Mesenchymal stem cell (in vitro differentiated cells and primary cell): ENCODE measurements around the gene OXCT2.
"Not testable (repeated sequence)": the region's sequence is repeated elsewhere in the genome, so short reads cannot be mapped to it uniquely, and the experiment has no call there.

Source experiments
- DNase-seq: peaks from one replicate; pipeline ENCODE4 v3.0.0-alpha.2; 2013
- H2AFZ ChIP-seq: one replicate; pipeline ENCODE4 v1.6.1; 2013; ENCODE audit warnings: low read depth, mild to moderate bottlenecking, control low read depth, inconsistent platforms, low read length, moderate library complexity
- H2AK5ac ChIP-seq: 2 replicates; pipeline ENCODE4 v1.6.1; 2013; ENCODE audit warnings: low read length, moderate library complexity, mild to moderate bottlenecking, inconsistent platforms; ENCODE audit not compliant: severe bottlenecking
- H2BK120ac ChIP-seq: one replicate; pipeline ENCODE4 v1.6.1; 2013; ENCODE audit warnings: low read depth, mild to moderate bottlenecking, inconsistent platforms, low read length, moderate library complexity
- H2BK12ac ChIP-seq, 2 experiments: one replicate each; pipeline ENCODE4 v1.6.1; 2013; ENCODE audit warnings: inconsistent platforms in 2 of 2, low read length in 2 of 2, mild to moderate bottlenecking in 2 of 2, moderate library complexity in 2 of 2, control low read depth in 1 of 2
- H2BK15ac ChIP-seq: one replicate; pipeline ENCODE4 v1.6.1; 2013; ENCODE audit warnings: mild to moderate bottlenecking, low read depth, inconsistent platforms; ENCODE audit not compliant: poor library complexity, severe bottlenecking
- H2BK5ac ChIP-seq: 2 replicates; pipeline ENCODE4 v1.6.1; 2013; ENCODE audit warnings: low read depth, mild to moderate bottlenecking, low read length, control low read depth, inconsistent platforms; ENCODE audit not compliant: poor library complexity, severe bottlenecking
- H3K14ac ChIP-seq, 2 experiments: one replicate each; pipeline ENCODE4 v1.6.1; 2013; ENCODE audit warnings: inconsistent platforms in 2 of 2, low read length in 2 of 2, control low read depth in 1 of 2, mild to moderate bottlenecking in 1 of 2, moderate library complexity in 1 of 2
- H3K18ac ChIP-seq, 2 experiments: one replicate each; pipeline ENCODE4 v1.6.1; 2013; ENCODE audit warnings: inconsistent platforms in 2 of 2, low read length in 2 of 2, control low read depth in 1 of 2, low read depth in 1 of 2, mild to moderate bottlenecking in 1 of 2
- H3K23ac ChIP-seq, 2 experiments: one replicate each; pipeline ENCODE4 v1.6.1; 2013; ENCODE audit warnings: inconsistent platforms in 2 of 2, low read length in 2 of 2, mild to moderate bottlenecking in 2 of 2, moderate library complexity in 2 of 2, control low read depth in 1 of 2
- H3K27ac ChIP-seq: 2 replicates; pipeline ENCODE4 v1.5.1; 2013; ENCODE audit warnings: mild to moderate bottlenecking, moderate library complexity, low read length, control low read depth, inconsistent platforms; ENCODE audit not compliant: poor library complexity, severe bottlenecking
- H3K27me3 ChIP-seq, 2 experiments: 2 replicates each; pipeline versions ENCODE4 v1.6.1 to v1.7.0; 2013; ENCODE audit warnings: low read length in 2 of 2, mild to moderate bottlenecking in 2 of 2, moderate library complexity in 2 of 2, control low read depth in 1 of 2, inconsistent platforms in 1 of 2; ENCODE audit not compliant: control insufficient read depth in 1 of 2, insufficient read depth in 1 of 2
- H3K36me3 ChIP-seq, 2 experiments: 2 replicates each; pipeline versions ENCODE4 v1.6.1 to v1.7.0; 2013; ENCODE audit warnings: low read length in 2 of 2, control low read depth in 1 of 2, inconsistent platforms in 1 of 2, low read depth in 1 of 2, mild to moderate bottlenecking in 1 of 2; ENCODE audit not compliant: insufficient read depth in 2 of 2, control insufficient read depth in 1 of 2
- H3K4ac ChIP-seq, 2 experiments: one replicate each; pipeline ENCODE4 v1.6.1; 2013; ENCODE audit warnings: inconsistent platforms in 2 of 2, low read length in 2 of 2, mild to moderate bottlenecking in 2 of 2, moderate library complexity in 2 of 2, control low read depth in 1 of 2, low read depth in 1 of 2
- H3K4me1 ChIP-seq: 2 replicates; pipeline ENCODE4 v1.6.1; 2013; ENCODE audit warnings: low read depth, low read length, control low read depth; ENCODE audit not compliant: control insufficient read depth, insufficient read depth
- H3K4me2 ChIP-seq: 2 replicates; pipeline ENCODE4 v1.6.1; 2013; ENCODE audit warnings: low read length, mild to moderate bottlenecking, inconsistent platforms; ENCODE audit not compliant: poor library complexity, severe bottlenecking
- H3K4me3 ChIP-seq, 2 experiments: 2 replicates each; pipeline versions ENCODE4 v1.5.1 to v1.7.0; 2013; ENCODE audit warnings: low read length in 2 of 2, mild to moderate bottlenecking in 2 of 2, control low read depth in 1 of 2, low read depth in 1 of 2; ENCODE audit not compliant: insufficient read depth in 1 of 2
- H3K79me1 ChIP-seq: replicated peaks from 2 replicates; pipeline ENCODE4 v1.6.1; 2013; ENCODE audit warnings: mild to moderate bottlenecking, control low read depth, low read length, inconsistent platforms; ENCODE audit not compliant: poor library complexity, severe bottlenecking
- H3K9ac ChIP-seq: 2 replicates; pipeline ENCODE4 v1.7.0; 2013; ENCODE audit warnings: mild to moderate bottlenecking, low read length, moderate library complexity
- H3K9me3 ChIP-seq: 2 replicates; pipeline ENCODE4 v1.7.0; 2013; ENCODE audit warnings: mild to moderate bottlenecking, low read length; ENCODE audit not compliant: control insufficient read depth
- H4K8ac ChIP-seq: one replicate; pipeline ENCODE4 v1.6.1; 2013; ENCODE audit warnings: inconsistent platforms, mild to moderate bottlenecking, low read length, moderate library complexity
- H4K91ac ChIP-seq: one replicate; pipeline ENCODE4 v1.6.1; 2013; ENCODE audit warnings: mild to moderate bottlenecking, low read length, inconsistent platforms
- WGBS: methylation state at CpG from one replicate; pipeline ENCODE4 v1.1.7; 2013; ENCODE audit warnings: mixed read lengths; 5-methylcytosine and 5-hydroxymethylcytosine counted together

OXCT2 gene

GRCh38 chr1:39781349-39781715, 10.2 kb upstream of the OXCT2 start:
- H4K8ac ChIP-seq = no peak overlapping the region
- no peak for DNase-seq
- no peak overlapping the region for H2AK5ac ChIP-seq
- H4K91ac ChIP-seq = no peak overlapping the region
- H2BK5ac ChIP-seq = no peak overlapping the region
- H3K18ac ChIP-seq = no peak overlapping the region
- 83% methylated on average over 2 of the region's 2 CpGs for WGBS
- H3K4ac ChIP-seq = no peak overlapping the region
- no peak overlapping the region for H2AFZ ChIP-seq
- no peak overlapping the region for H3K23ac ChIP-seq
- peaks cover 1% of the 10 kb centered on the region for H3K4me1 ChIP-seq
- H3K27ac ChIP-seq = no peak overlapping the region
- no peak overlapping the region for H3K9ac ChIP-seq
- no peaks in the 10 kb centered on the region for H3K36me3 ChIP-seq
- H2BK15ac ChIP-seq = no peak overlapping the region
- no peak overlapping the region for H2BK12ac ChIP-seq
- H3K14ac ChIP-seq = no peak overlapping the region
- H3K27me3 ChIP-seq = peaks cover 51 to 63% of the 10 kb centered on the region in 2 experiments
- H3K4me2 ChIP-seq = no peak overlapping the region
- no peaks in the 10 kb centered on the region for H3K79me1 ChIP-seq
- no peak overlapping the region for H2BK120ac ChIP-seq
- no peaks in the 10 kb centered on the region for H3K9me3 ChIP-seq
- H3K4me3 ChIP-seq = no peak overlapping the region

- Histone ChIP-seq H3K4me1 (peaks cover 2% of the 10 kb centered on the region), H3K27me3 (peaks cover 41 to 58% of the 10 kb centered on the region in 2 experiments), H2BK12ac (no peak overlapping the region), H4K91ac (no peak overlapping the region), H3K23ac (no peak overlapping the region), H2AK5ac (no peak overlapping the region), H2BK120ac (no peak overlapping the region), H3K4ac (no peak overlapping the region), H3K14ac (no peak overlapping the region), H3K79me1 (no peaks in the 10 kb centered on the region), H3K18ac (no peak overlapping the region), H3K36me3 (no peaks in the 10 kb centered on the region), H2BK5ac (no peak overlapping the region), H3K4me2 (no peak overlapping the region), H3K4me3 (no peak overlapping the region), H2AFZ (no peak overlapping the region), H3K9ac (no peak overlapping the region), H3K9me3 (no peaks in the 10 kb centered on the region), H3K27ac (no peak overlapping the region), H4K8ac (no peak overlapping the region), H2BK15ac (no peak overlapping the region)
- DNase-seq = no peak
- WGBS = 76% methylated on average over 5 of the region's 5 CpGs
Observed at GRCh38 chr1:39779821-39780220, 8.7 kb upstream of the OXCT2 start.

GRCh38 chr1:39779137-39779536, 8.0 kb upstream of the OXCT2 start:
- Histone ChIP-seq H4K91ac (no peak overlapping the region), H3K4me1 (peaks cover 2% of the 10 kb centered on the region), H3K14ac (no peak overlapping the region), H2BK5ac (no peak overlapping the region), H2AFZ (no peak overlapping the region), H2BK12ac (no peak overlapping the region), H4K8ac (no peak overlapping the region), H3K4ac (no peak overlapping the region), H3K4me2 (no peak overlapping the region), H2BK15ac (no peak overlapping the region), H3K4me3 (no peak overlapping the region), H3K9me3 (no peaks in the 10 kb centered on the region), H3K79me1 (no peaks in the 10 kb centered on the region), H3K23ac (no peak overlapping the region), H3K36me3 (no peaks in the 10 kb centered on the region), H3K18ac (no peak overlapping the region), H2BK120ac (no peak overlapping the region), H2AK5ac (no peak overlapping the region), H3K9ac (no peak overlapping the region), H3K27ac (no peak overlapping the region), H3K27me3 (peaks cover 41 to 58% of the 10 kb centered on the region in 2 experiments)
- DNase-seq = no peak
- 100% methylated on average over 3 of the region's 7 CpGs for WGBS

- not testable (repeated sequence) for H2BK15ac ChIP-seq, H2AFZ ChIP-seq, H3K9ac ChIP-seq, H2BK5ac ChIP-seq, H2BK120ac ChIP-seq, H3K18ac ChIP-seq, H2BK12ac ChIP-seq, H3K4me3 ChIP-seq, H3K14ac ChIP-seq, H4K8ac ChIP-seq, H3K4me2 ChIP-seq, DNase-seq, H3K4me1 ChIP-seq, H3K23ac ChIP-seq, H3K4ac ChIP-seq, H3K79me1 ChIP-seq, H3K9me3 ChIP-seq, H3K36me3 ChIP-seq, H3K27ac ChIP-seq, H2AK5ac ChIP-seq, H4K91ac ChIP-seq
- H3K27me3 ChIP-seq = peaks cover 37 to 53% of the 10 kb centered on the region in 2 experiments
- 82% methylated on average over 10 of the region's 12 CpGs for WGBS
Observed at GRCh38 chr1:39778463-39779099, 7.4 kb upstream of the OXCT2 start.
